Spleen (tissue), 7 donors: ENCODE measurements around the gene PRSS35.

ENCODE experiments used
- CTCF ChIP-seq, 11 experiments: fragments of 200-600 bp in 7 of 11; fragments of 450-650 bp in 4 of 11; sonication (generic) in 4 of 11; IDR thresholded peaks in 8 of 11; conservative IDR thresholded peaks in 3 of 11; 1 replicate in 7 of 11; 2 replicates in 4 of 11; pipeline versions ENCODE4 v1.4.0 to v1.8.0; 2016 to 2021; ENCODE audit warnings: antibody characterized with exemption in 11 of 11, inconsistent platforms in 4 of 11, mild to moderate bottlenecking in 1 of 11
- POLR2A ChIP-seq, 3 donors: fragments of 450-650 bp; IDR thresholded peaks; one replicate each; pipeline ENCODE4 v1.5.1; 2017; ENCODE audit warnings: antibody characterized with exemption in 3 of 3, mild to moderate bottlenecking in 1 of 3
- POLR2AphosphoS5 ChIP-seq, 3 donors: sonication (generic); formaldehyde crosslinking; IDR thresholded peaks; one replicate each; pipeline ENCODE4 v1.5.1; 2017; ENCODE audit warnings: antibody characterized with exemption in 3 of 3
- donor health status: DM: no; HTN: no; CAD: no; lungs with moderate emphysema.
- donor health status: DM: no; HTN: no; CAD: no.
- donor health status: DM: no; HTN: no; CAD: no.

DNA sequence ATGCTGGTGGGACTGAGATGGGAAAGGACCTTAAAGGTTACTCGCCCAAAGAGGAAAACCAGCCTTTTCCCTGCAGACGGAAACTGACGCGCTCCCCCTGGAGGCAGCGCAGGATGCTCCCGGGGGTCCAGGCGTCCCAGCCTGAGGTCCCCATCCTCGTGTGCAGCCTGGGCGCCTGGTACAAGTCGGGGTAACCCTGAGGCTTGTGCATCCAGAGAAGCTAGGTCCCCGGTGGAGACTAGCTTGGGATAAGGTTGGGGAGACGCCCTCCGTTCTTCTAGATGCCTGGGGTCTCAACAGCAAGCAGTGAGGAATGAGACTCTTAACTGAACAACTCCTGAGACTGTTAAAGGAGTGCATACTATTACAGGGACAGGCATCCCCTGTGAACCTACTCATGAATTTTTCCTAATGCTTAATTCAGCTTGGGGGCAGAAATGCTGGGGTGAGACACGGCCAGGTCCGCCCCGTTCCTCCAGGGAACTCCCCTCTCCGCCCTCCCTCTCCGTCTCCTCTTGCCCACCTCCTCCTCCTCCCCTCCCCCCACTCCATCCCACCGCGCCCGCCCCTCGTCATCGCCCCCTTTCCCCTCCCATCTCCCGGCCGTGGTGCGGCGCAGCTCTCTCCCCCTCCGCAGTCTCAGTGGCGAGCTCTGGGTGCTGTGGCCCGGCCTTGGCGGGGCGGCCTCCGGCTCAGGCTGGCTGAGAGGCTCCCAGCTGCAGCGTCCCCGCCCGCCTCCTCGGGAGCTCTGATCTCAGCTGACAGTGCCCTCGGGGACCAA, at the start of gene PRSS35:
- TF ChIP-seq CTCF (IDR thresholded peaks at IDR 0.05 in 8 of 11, conservative IDR thresholded peaks at IDR 0.05 in 3 of 11), result peak in 7 of 11 experiments; percentile 26 to 56 (median 44)
- no peak for TF ChIP-seq POLR2A (IDR thresholded peaks at IDR 0.05)
- TF ChIP-seq POLR2AphosphoS5 (IDR thresholded peaks at IDR 0.05), result no peak
